Right renal cortex interstitium (tissue), 3 donors: ENCODE measurements around the gene DNAJC7. TPM values are rescaled to one million over a fixed set of nuclear protein-coding genes. Genes with fewer than 3 reads are reported as not detected.

Experiments
- DNase-seq, 3 donors: peaks; one replicate each; pipeline ENCODE4 v3.0.0-alpha.2; 2013; ENCODE audit warnings: low read depth in 3 of 3, low spot score in 2 of 3
- polyA plus RNA-seq, 3 donors: library from polyadenylated mRNA; unstranded; fragments of 120-200 nt; gene quantifications; one replicate each; pipeline ENCODE4 v1.2.1, GENCODE V29; 2013; ENCODE audit not compliant: insufficient read length in 3 of 3

The DNAJC7 gene
- polyA plus RNA-seq, 3 donors = 150 to 173 (median 163) TPM

DNA sequence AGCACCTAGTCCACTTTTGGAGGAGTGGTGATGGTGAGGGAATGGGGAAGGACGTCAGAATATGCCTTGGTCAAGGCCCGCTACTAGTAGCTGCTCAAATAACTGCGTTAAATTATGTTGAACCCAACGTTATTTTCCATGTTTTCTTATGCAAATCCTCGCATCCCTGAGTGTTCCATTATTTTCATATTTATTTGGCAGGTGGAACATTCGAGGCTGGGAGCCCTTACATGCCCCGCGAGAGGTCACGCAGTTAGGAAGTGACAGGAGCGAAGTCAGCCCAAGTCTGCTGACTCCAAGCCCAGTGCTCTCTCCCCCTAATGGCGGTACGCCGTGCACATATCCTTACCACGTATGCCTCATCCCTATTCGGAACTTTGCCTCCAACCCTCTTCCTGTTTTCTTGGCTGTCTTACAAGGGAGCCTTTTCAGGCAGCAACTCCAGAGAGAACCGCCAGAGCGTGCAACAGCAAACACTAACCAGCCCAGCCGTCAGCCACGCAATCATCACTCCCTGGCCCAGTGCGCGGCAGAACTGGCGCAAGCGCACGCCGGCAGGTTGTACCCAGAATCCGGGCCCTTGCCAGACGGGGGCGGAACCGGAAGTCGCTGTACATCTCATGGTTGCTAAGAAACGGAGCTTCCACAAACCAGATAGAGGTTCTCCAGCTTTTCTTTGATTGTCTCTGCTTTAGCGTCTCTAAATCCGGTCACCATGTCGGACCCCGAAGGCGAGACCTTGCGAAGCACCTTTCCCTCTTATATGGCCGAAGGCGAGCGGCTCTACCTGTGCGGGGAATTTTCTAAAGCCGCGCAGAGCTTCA, 87.0 kb downstream of the DNAJC7 start, which contains the start of gene ODAD4:
Gene ODAD4, plus strand, starts transcription at position 609 of the 824 bp plus-strand sequence. Its CDS starts 107 bp downstream, at position 716.
- DNase-seq = peak; percentile 86 to 94 (median 90)

DNA sequence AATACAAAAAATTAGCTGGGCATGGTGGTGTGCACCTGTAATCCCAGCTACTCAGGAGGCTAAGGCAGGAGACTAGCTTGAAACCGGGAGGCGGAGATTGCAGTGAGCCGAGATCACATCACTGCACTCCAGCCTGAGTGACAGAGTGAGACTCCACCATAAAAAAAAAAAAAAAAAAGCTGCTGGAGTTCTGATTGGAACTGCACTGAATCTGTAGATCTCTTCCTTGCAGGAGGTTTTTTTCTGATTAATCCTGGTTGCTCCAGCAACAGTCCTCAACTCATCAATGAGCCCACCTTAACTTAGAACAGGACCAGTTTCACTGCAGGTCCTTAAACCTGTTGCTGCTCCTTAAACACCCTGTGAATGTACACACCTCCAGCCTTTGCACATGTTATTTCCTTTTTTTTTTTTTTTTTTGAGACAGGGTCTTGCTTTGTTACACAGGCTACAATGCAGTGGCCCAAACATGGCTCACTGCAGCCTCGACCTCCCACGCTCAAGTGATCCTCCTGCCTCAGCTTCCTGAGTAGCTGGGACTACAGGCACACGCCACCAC, 88.5 kb downstream of the DNAJC7 start:
- no peak for DNase-seq

Other genes with a start within 250 kb of the DNAJC7 start
- gene JUP, start 230.7 kb downstream of the DNAJC7 start, polyA plus RNA-seq = 100 to 1,000 TPM; 170 to 196 (median 178) TPM
- 10 to 100 TPM; 32.8 to 40.6 (median 39.3) TPM for gene P3H4, start 205.5 kb downstream of the DNAJC7 start, polyA plus RNA-seq
- gene FKBP10, start 204.4 kb downstream of the DNAJC7 start, polyA plus RNA-seq = 100 to 1,000 TPM; 123 to 139 (median 125) TPM
- 100 to 1,000 TPM in 2 of 3 donors, 10 to 100 TPM in 1; 99.0 to 122 (median 108) TPM for gene NT5C3B, start 181.2 kb downstream of the DNAJC7 start, polyA plus RNA-seq
- gene KLHL10, start 179.6 kb downstream of the DNAJC7 start, polyA plus RNA-seq = under 1 TPM; 0.17 to 0.28 (median 0.24) TPM
- 10 to 100 TPM in 1 of 3 donors, 1 to 10 TPM in 2; 8.2 to 10.5 (median 9.5) TPM for gene KLHL11, start 152.0 kb downstream of the DNAJC7 start, polyA plus RNA-seq
- 10 to 100 TPM; 80.8 to 94.8 (median 86.0) TPM for gene ACLY, start 98.5 kb downstream of the DNAJC7 start, polyA plus RNA-seq
- 1 to 10 TPM; 5.5 to 6.9 (median 6.5) TPM for gene ODAD4, start 86.8 kb downstream of the DNAJC7 start, polyA plus RNA-seq
- 10 to 100 TPM; 58.1 to 62.3 (median 60.6) TPM for gene CNP, start 50.6 kb downstream of the DNAJC7 start, polyA plus RNA-seq
- 10 to 100 TPM; 42.9 to 49.9 (median 49.0) TPM for gene NKIRAS2, start 2.7 kb upstream of the DNAJC7 start, polyA plus RNA-seq
- gene C17orf113, start 33.2 kb upstream of the DNAJC7 start, polyA plus RNA-seq = 1 to 10 TPM; 3.1 to 3.2 (median 3.2) TPM
- 1 to 10 TPM; 4.5 to 7.8 (median 6.1) TPM for gene ZNF385C, start 81.0 kb upstream of the DNAJC7 start, polyA plus RNA-seq
- gene DHX58, start 95.3 kb upstream of the DNAJC7 start, polyA plus RNA-seq = 1 to 10 TPM; 6.9 to 8.6 (median 7.4) TPM
- gene KAT2A, start 103.9 kb upstream of the DNAJC7 start, polyA plus RNA-seq = 10 to 100 TPM; 52.3 to 57.6 (median 55.0) TPM
- under 1 TPM; 0.14 to 0.17 (median 0.17) TPM for gene HSPB9, start 105.4 kb upstream of the DNAJC7 start, polyA plus RNA-seq
- gene RAB5C, start 137.6 kb upstream of the DNAJC7 start, polyA plus RNA-seq = 100 to 1,000 TPM; 121 to 138 (median 125) TPM
- not detected for gene KCNH4, start 163.7 kb upstream of the DNAJC7 start, polyA plus RNA-seq
- gene HCRT, start 168.0 kb upstream of the DNAJC7 start, polyA plus RNA-seq = not detected
- gene GHDC, start 177.1 kb upstream of the DNAJC7 start, polyA plus RNA-seq = 10 to 100 TPM; 10.2 to 15.1 (median 14.2) TPM